Measurements from ENCODE around the gene AKR1A1. TPM values are rescaled to one million over a fixed set of nuclear protein-coding genes. Genes with fewer than 3 reads are reported as not detected.
"Not testable (repeated sequence)": the region's sequence is repeated elsewhere in the genome, so short reads cannot be mapped to it uniquely, and the experiment has no call there.

Gene AKR1A1
- total RNA-seq (10 to 100 TPM; 44.0 to 57.0 TPM), total RNA-seq (24.4 to 87.0 reads per million in 2 donors)

DNA sequence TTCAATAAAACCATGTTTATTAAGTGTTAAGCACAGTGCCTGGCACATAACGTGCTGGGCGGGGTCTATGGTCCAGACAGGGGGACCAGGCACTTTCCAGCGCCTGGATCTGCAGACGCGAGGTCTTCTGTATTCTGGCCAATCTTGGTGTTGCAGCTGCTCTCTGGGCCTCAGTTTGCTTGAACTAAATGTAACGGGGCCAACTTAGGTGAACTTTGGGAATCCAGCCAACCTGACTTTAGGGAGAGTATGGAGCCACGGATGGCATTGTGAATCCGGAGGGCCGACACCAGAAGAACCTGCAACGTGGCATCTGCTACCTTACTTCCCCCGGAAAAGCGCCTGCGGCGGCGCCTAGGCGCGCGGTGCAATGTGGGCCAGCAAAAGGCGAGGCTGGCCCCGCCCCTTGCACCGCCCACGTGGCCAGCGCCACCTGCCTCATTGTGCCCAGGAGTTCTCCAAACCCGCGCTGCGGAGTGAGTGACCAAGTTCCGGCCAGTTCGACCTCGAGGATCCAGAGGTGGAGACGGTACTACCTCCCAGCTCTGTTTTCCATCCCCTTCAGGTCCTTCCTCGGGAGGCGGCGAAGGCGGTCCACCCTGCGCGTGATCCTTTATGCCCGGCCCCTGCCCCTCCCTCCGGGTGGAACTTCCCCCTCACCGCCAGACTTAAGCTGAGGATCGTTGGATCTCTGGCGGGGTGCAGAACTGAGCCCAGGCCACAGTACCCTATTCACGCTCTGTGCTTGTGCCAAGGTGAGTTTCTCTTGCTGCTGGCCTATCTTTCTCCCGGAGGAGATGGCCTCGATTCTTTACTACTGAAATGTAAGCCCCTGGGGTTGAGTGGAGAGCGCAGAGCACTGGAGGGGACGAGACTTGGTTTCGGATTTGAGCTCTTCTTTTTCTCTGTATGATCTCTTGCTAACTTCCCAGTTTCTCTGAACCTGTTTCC is at the start of gene AKR1A1:
AKR1A1 (plus strand) TSS at position 426 of the 951 bp plus-strand sequence. CDS start 10,969 bp downstream, outside the sequence.
- H3K27me3 Mint-ChIP-seq = no peaks in the 10 kb centered on the region
- peak within 1 kb of the TSS; percentile 94 for H3K4me3 Mint-ChIP-seq
- no peaks in the 10 kb centered on the region for H3K9me3 ChIP-seq (ENCODE audit: control insufficient read depth, low read length, poor library complexity, severe bottlenecking)
- ATAC-seq (peak; percentile 95), DNase-seq (peak; percentile 78 to 79 (median 79))
- peaks cover 21% of the 10 kb centered on the region for H3K4me1 Mint-ChIP-seq
- peak within 1 kb of the TSS; percentile 92 for H3K27ac Mint-ChIP-seq
- H3K36me3 Mint-ChIP-seq (ENCODE audit: low read depth) = peaks cover 3% of the 10 kb centered on the region

GRCh38 chr1:45501505-45501859 is 49.1 kb upstream of the AKR1A1 start:
- DNase-seq (no peak), ATAC-seq (no peak)
- Mint-ChIP-seq H3K4me3 (no peak overlapping the region), H3K36me3 (ENCODE audit: low read depth) (no peaks in the 10 kb centered on the region), H3K27ac (peak overlapping the region; percentile 74), H3K4me1 (peaks cover 29% of the 10 kb centered on the region), H3K27me3 (no peaks in the 10 kb centered on the region)
- H3K9me3 ChIP-seq (ENCODE audit: control insufficient read depth, low read length, poor library complexity, severe bottlenecking) = no peaks in the 10 kb centered on the region

GRCh38 chr1:45503462-45504360 is 46.9 kb upstream of the AKR1A1 start:
- Mint-ChIP-seq H3K27ac (no peak overlapping the region), H3K36me3 (ENCODE audit: low read depth) (no peaks in the 10 kb centered on the region), H3K27me3 (no peaks in the 10 kb centered on the region), H3K4me3 (no peak overlapping the region), H3K4me1 (peaks cover 31% of the 10 kb centered on the region)
- ATAC-seq (no peak), DNase-seq (no peak)
- no peaks in the 10 kb centered on the region for H3K9me3 ChIP-seq (ENCODE audit: control insufficient read depth, low read length, poor library complexity, severe bottlenecking)

DNA sequence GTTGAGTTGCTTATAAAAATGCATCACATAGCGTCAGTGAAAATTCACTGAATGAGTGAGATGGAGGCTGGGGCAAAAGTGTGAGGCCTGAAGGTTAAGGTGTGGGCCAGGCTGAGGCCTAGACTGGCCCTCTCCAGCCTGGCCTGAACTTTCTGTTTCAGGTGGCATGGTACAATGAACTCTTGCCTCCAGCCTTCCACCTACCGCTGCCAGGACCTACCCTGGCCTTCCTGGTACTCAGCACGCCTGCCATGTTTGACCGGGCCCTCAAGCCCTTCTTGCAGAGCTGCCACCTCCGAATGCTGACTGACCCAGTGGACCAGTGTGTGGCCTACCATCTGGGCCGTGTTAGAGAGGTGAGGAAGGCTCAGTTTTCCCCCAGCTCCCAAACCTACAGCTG is 43.4 kb upstream of the AKR1A1 start:
- H3K27me3 Mint-ChIP-seq = no peaks in the 10 kb centered on the region
- peaks cover 4% of the 10 kb centered on the region for H3K4me1 Mint-ChIP-seq
- H3K9me3 ChIP-seq (ENCODE audit: control insufficient read depth, low read length, poor library complexity, severe bottlenecking) = no peaks in the 10 kb centered on the region
- no peak for DNase-seq
- peak overlapping the region; percentile 90 for H3K27ac Mint-ChIP-seq
- no peak overlapping the region for H3K4me3 Mint-ChIP-seq
- peaks cover 5% of the 10 kb centered on the region for H3K36me3 Mint-ChIP-seq (ENCODE audit: low read depth)
- ATAC-seq = no peak

DNA sequence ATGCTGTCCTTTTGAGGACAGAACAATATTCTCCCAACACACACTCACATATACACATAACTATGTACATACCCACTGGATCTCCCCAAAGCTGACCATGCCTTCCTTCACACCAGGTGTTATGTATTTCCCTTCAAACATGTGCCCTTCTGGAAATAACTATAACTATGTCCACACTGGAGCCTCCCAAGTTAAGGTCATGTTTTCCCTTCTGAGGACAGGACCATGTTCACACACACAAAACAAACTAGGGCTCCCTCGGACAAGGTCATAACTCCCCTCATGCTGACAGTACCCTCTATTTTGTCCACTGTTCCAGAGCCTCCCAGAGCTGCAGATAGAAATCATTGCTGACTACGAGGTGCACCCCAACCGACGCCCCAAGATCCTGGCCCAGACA is 42.7 kb upstream of the AKR1A1 start:
- peak overlapping the region; percentile 90 for H3K27ac Mint-ChIP-seq

DNA sequence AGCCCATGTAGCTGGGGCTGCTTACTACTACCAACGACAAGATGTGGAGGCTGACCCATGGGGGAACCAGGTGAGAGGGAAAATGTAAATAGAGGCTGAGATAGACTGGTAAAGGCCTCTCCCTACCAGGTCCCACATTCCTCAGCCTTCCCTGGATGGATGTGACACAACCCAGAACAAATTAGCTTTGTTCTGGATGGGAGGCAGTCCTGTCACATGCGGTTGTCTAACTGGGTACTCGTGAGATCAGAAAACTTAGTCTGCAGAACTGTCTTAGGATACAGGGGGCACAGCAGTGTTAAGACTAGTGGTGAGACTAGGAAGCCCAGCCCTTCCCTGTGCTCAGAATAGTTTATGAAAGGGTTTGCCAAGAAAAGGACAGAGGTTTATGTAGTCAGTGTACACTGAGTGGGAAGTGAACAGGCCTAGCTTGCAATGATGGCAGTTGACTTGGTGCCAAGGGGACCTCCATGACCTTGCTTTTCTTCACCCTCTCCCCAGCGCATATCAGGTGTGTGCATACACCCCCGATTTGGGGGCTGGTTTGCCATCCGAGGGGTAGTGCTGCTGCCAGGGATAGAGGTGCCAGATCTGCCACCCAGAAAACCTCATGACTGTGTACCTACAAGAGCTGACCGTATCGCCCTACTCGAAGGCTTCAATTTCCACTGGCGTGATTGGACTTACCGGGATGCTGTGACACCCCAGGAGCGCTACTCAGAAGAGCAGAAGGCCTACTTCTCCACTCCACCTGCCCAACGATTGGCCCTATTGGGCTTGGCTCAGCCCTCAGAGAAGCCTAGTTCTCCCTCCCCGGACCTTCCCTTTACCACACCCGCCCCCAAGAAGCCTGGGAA is 42.1 kb upstream of the AKR1A1 start:
- H3K27me3 Mint-ChIP-seq = no peaks in the 10 kb centered on the region
- no peaks in the 10 kb centered on the region for H3K9me3 ChIP-seq (ENCODE audit: control insufficient read depth, low read length, poor library complexity, severe bottlenecking)
- DNase-seq (no peak), ATAC-seq (no peak)
- peaks cover 7% of the 10 kb centered on the region for H3K4me1 Mint-ChIP-seq
- peaks cover 5% of the 10 kb centered on the region for H3K36me3 Mint-ChIP-seq (ENCODE audit: low read depth)
- peak overlapping the region; percentile 90 for H3K27ac Mint-ChIP-seq
- H3K4me3 Mint-ChIP-seq = no peak overlapping the region

More for the DNA sequence above, 42.7 kb upstream of the AKR1A1 start:
- no peak for ATAC-seq
- no peak overlapping the region for H3K4me3 Mint-ChIP-seq
- no peaks in the 10 kb centered on the region for H3K9me3 ChIP-seq (ENCODE audit: control insufficient read depth, low read length, poor library complexity, severe bottlenecking)
- DNase-seq = no peak
- H3K27me3 Mint-ChIP-seq = no peaks in the 10 kb centered on the region
- H3K36me3 Mint-ChIP-seq (ENCODE audit: low read depth) = peaks cover 5% of the 10 kb centered on the region
- H3K4me1 Mint-ChIP-seq = peaks cover 7% of the 10 kb centered on the region

DNA sequence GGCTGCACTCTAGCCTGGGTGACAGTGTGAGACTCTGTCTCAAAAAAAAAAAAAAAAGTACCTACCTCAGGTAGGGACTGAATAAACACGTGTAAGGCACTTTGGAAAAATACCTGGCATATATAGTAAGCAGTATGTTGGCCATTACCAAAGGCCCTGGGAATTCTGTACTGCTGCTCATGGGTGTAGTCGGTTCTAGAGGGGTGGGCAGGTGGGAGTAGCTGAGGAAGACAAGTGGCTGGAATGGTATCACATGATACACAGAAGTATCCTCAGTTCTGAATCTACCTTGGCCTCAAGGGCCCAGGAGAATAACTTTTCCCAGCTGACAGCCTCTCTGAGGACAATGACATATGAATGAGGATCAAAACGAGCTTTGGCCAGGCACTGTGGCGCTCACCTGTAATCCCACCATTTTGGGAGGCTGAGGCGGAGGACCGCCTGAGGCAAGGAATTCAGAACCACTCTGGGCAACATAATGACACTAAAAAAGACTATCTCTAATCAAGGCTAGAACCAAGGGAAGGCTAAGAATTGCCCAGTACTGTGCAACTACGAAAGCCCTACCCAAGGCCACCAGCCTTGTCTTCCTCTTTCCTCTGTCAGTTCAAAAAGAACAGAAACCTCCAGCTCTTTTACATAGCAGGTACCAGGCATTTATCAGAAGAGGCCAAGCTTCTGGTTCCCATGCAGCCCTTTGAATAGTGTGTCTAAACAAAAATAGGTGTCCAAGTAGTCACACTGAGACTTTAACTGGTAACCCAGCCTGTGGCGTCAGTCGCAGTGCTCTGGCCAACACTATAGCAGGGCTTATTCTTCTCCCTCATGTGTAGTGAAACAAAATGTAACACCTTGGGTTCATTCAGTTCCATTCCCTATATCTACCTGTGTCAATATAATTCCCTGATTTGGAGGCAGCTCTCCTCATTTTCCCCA is 40.3 kb upstream of the AKR1A1 start:
- Mint-ChIP-seq H3K27ac (peak overlapping the region; percentile 14), H3K27me3 (no peaks in the 10 kb centered on the region), H3K36me3 (ENCODE audit: low read depth) (peaks cover 5% of the 10 kb centered on the region), H3K4me3 (no peak overlapping the region), H3K4me1 (peaks cover 10% of the 10 kb centered on the region)
- no peak for DNase-seq
- ATAC-seq = no peak
- H3K9me3 ChIP-seq (ENCODE audit: control insufficient read depth, low read length, poor library complexity, severe bottlenecking) = no peaks in the 10 kb centered on the region

GRCh38 chr1:45510972-45511527 is 39.6 kb upstream of the AKR1A1 start:
- no peak for ATAC-seq
- H3K9me3 ChIP-seq (ENCODE audit: control insufficient read depth, low read length, poor library complexity, severe bottlenecking) = no peaks in the 10 kb centered on the region
- H3K27ac Mint-ChIP-seq = peak overlapping the region; percentile 14
- H3K36me3 Mint-ChIP-seq (ENCODE audit: low read depth) = peaks cover 5% of the 10 kb centered on the region
- no peaks in the 10 kb centered on the region for H3K27me3 Mint-ChIP-seq
- no peak overlapping the region for H3K4me3 Mint-ChIP-seq
- no peak for DNase-seq
- peaks cover 12% of the 10 kb centered on the region for H3K4me1 Mint-ChIP-seq

DNA sequence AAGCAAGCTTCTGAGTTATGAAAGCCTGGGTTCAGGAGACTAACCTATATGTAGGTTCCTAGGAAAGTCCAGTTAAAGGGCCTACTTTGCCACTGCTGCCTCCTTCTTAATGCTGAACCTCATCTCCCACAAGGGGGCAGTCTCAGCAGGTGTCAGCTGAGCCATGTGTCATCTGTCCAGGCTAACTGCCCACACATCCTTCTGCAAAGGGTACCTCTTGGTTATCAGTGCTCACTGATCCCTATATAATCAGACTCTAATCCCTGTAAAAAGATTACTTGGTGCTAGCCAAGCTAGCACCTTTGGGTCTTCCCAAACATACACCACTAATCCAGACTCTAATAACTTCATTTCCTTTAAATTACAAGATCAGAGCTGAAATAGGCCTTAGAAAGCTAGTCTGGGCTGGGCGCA is 38.0 kb upstream of the AKR1A1 start:
- peaks cover 5% of the 10 kb centered on the region for H3K36me3 Mint-ChIP-seq (ENCODE audit: low read depth)

DNA sequence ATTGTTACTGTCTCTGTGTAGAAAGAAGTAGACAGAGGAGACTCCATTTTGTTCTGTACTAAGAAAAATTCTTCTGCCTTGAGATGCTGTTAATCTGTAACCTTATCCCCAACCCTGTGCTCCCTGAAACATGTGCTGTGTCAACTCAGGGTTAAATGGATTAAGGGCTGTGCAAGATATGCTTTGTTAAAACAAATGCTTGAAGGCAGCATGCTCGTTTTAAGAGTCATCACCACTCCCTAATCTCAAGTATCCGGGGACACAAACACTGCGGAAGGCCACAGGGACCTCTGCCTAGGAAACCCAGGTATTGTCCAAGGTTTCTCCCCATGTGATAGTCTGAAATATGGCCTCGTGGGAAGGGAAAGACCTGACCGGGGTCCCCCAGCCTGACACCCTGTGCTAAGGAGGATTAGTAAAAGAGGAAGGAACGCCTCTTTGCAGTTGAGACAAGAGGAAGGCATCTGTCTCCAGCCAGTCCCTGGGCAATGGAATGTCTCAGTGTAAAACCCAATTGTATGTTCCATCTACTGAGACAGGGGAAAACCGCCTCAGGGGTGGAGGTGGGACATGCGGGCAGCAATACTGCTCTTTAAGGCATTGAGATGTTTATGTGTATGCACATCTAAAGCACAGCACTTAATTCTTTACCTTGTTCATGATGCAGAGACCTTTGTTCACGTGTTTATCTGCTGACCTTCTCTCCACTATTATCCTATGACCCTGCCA is 36.9 kb upstream of the AKR1A1 start:
- H3K27ac Mint-ChIP-seq; H3K4me3 Mint-ChIP-seq; DNase-seq; H3K27me3 Mint-ChIP-seq; ATAC-seq; H3K4me1 Mint-ChIP-seq; H3K36me3 Mint-ChIP-seq (ENCODE audit: low read depth); H3K9me3 ChIP-seq (ENCODE audit: control insufficient read depth, low read length, poor library complexity, severe bottlenecking): not testable (repeated sequence)

More for the DNA sequence above, 38.0 kb upstream of the AKR1A1 start:
- DNase-seq = peak in 2 of 3 donors; percentile 19 to 43
- no peaks in the 10 kb centered on the region for H3K9me3 ChIP-seq (ENCODE audit: control insufficient read depth, low read length, poor library complexity, severe bottlenecking)
- ATAC-seq = peak; percentile 76
- no peak overlapping the region for H3K4me3 Mint-ChIP-seq
- H3K27me3 Mint-ChIP-seq = no peaks in the 10 kb centered on the region
- peaks cover 10% of the 10 kb centered on the region for H3K4me1 Mint-ChIP-seq
- peak overlapping the region; percentile 56 for H3K27ac Mint-ChIP-seq

DNA sequence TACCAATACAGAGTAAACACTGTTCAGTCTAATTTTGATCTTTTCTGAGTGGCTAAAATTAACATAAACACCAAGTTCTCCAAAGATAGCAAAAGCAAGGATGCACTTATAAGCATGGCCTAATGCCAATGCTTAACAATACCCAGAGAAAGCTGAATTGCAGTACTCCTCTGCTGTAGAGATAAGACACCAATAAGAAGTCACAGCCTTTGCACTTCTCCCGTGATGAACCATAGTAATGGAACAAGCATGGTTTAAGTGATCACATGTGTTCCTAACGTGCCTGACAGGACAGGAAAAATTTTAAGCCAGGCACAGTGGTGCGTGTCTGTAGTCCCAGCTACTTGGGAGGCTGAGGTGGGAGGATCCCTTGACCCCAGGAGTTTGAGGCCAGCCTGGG is 34.6 kb upstream of the AKR1A1 start:
- Mint-ChIP-seq H3K27ac (peak overlapping the region; percentile 34), H3K36me3 (ENCODE audit: low read depth) (peaks cover 5% of the 10 kb centered on the region), H3K4me3 (no peak overlapping the region), H3K27me3 (no peaks in the 10 kb centered on the region), H3K4me1 (peaks cover 20% of the 10 kb centered on the region)
- H3K9me3 ChIP-seq (ENCODE audit: control insufficient read depth, low read length, poor library complexity, severe bottlenecking) = no peaks in the 10 kb centered on the region
- ATAC-seq = no peak
- DNase-seq = no peak
